ENCODE measurements around the gene CSK.

DNA sequence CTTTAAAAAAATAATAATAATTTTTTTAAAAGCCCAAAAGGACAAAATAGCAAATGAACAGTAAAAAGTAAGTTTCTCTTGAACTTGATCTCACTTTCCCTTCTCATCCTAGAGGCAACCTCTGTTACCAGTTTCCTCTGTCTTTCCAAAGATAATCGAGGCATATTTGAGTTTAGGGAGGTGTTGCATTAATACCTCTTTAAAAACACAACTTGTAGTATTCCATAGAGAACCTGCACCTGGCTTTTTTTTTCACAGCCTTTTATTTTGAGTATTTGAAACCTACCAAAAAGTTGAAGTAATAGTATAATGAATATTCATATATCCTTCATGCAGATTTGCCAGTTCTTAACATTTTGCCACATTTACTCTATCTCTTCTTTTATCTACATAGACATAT lies 9.1 kb downstream of the CSK start:
- TF ChIP-seq SREBF2 (IDR thresholded peaks at IDR 0.05) (no peak), CTCF (IDR thresholded peaks at IDR 0.05) (no peak), RCOR1 (IDR thresholded peaks at IDR 0.05; ENCODE audit: low read depth, low read length) (no peak), HOXA7 (CRISPR knock-in tag; IDR thresholded peaks at IDR 0.05) (no peak)
